GM12874 (cell line): ENCODE measurements around the gene SLC38A1.

Source experiments
- TF ChIP-seq, protein P1 (sequence below): IDR thresholded peaks from 2 replicates; pipeline ENCODE4 v1.5.1; 2011; ENCODE audit warnings: low read depth, mild to moderate bottlenecking, control low read depth, low read length, moderate library complexity; ENCODE audit not compliant: insufficient read depth

SLC38A1 gene

DNA sequence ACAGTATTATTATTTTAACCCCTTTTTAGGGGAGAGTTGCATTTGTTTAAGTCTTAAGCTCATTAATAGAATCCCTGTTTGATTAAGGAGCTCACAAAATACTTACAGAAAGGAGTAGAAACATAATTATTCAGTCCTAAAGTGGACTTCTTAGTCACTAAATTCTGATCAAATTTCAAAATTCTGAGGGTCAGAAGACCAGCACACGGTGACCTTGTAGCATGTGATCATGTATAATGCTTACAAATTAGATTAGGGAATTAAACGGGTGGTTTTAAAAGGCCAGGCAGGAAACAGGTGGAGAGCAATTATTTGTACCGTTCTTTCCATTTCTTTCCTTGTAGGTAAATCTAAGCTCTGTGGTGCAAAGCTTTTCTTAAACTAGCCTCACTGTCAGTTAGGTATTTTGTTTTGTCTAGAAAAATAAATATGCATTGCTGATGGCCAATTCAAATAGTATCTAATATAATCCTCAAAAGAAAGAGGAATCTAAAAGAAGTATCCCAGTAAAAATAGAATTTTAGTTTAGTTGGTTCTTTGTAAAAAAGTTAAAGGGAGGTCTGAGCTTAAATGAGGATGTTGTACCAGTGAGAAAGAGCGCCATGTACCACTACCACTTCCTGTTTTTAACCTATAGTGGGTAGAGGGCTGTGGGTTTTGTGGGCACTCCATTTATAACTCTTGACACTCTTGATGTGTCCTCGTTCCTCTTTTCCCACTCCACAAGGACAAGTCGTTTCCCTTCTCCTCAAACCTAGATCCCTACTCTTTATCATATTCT lies 51.1 kb downstream of the SLC38A1 start:
- TF ChIP-seq, protein P1, sequence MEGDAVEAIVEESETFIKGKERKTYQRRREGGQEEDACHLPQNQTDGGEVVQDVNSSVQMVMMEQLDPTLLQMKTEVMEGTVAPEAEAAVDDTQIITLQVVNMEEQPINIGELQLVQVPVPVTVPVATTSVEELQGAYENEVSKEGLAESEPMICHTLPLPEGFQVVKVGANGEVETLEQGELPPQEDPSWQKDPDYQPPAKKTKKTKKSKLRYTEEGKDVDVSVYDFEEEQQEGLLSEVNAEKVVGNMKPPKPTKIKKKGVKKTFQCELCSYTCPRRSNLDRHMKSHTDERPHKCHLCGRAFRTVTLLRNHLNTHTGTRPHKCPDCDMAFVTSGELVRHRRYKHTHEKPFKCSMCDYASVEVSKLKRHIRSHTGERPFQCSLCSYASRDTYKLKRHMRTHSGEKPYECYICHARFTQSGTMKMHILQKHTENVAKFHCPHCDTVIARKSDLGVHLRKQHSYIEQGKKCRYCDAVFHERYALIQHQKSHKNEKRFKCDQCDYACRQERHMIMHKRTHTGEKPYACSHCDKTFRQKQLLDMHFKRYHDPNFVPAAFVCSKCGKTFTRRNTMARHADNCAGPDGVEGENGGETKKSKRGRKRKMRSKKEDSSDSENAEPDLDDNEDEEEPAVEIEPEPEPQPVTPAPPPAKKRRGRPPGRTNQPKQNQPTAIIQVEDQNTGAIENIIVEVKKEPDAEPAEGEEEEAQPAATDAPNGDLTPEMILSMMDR = no peak

DNA sequence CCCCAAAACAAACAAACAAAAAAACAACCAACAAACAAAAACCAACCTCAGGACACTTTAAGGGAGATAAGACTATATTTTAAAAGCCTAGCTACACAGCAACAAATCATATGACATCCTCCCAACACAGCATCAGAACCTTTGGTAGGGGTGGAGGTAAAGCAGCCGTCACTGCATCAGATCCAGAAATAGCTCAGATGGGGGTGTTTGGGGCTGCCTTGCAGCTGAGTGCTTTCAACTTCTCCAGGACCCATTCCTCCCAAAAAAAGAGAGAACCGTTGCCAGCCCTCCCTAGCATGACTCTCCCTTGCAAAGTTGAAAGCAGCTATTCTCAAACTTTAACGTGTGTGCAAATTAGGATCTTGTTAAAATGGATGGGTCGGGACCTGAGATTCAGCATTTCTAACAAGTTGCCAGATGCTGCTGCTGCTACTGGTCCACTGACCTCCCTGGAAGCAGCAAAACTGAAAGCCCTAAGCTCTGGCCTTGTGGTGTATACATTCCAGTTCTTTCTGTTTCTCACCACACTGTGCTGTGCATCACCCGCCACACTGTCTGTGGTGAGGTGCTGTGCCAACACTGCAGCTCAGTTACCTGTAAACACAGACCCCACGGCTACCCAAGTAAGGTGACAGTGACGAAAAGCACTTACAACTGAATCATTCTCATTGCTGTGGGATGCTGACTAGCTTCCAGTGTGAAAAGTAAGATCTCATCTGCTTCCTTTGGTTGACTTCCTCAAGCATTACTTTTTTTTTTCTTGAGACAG lies 54.0 kb downstream of the SLC38A1 start:
- TF ChIP-seq, protein P1 = no peak

DNA sequence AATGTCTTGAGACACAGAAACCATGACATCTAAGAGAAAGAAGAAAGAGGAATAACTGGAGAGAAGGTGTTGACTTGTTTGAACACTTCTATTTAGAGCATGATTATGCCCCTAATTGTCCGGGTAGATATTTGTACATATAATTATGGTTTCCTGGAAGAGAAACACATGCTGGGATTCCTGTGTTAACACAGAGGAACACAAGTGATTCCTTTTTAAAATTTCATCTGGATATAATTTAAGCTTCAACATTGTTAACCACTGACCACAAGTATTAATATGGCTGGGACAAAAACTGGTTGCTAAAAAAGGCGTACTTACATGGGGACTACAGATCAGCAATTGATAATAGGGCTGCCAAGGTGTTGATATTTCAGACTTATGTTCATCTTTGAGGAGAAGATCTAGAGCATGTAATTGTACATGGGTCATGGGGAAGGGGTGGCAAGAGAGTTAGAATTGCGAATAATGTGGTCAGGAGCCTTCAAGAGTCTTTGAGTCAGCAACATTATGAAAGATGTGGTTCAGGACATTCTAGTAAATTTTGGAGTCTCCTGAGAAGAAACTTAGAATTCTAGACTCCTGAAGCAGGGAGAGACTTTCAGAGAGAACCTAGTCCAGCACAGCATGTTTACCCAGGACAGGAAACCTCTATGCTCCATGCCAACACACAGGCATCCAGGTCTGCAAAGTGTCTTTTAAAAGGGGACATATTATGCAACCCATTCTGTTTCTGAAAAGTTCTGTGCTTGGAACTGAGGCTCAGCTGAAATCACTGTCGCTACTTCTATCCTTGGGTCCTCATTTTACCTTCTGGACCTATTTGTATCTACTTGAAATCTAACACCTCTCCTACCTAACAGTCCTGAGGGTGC lies 56.5 kb downstream of the SLC38A1 start:
- TF ChIP-seq, protein P1 = no peak

DNA sequence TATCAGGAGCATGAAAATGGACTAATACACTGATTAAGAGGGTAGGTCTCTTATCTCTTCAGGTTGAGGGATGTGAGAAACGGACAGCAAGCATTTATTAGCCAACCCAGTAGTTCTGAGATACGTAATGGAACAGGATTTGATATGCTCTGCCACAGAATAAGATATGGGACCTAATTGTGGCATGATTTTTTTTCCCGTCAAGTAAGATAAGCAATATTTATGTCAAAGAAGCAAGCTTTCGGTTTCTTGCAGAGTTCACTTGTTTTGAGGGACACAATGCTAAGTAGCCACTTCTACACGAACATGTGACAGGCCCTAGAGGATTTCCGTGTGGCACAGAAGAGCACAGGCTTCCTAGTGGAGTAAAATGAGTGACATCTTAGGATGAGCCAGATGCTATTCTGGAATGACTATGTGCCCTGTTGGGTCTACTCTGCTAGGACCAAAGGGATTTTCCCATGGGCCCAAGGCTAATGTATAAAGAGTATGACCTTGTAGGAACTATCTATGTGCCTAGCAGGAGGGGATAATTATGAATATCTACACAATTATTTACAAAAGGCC lies 57.9 kb downstream of the SLC38A1 start:
- TF ChIP-seq, protein P1 = no peak

DNA sequence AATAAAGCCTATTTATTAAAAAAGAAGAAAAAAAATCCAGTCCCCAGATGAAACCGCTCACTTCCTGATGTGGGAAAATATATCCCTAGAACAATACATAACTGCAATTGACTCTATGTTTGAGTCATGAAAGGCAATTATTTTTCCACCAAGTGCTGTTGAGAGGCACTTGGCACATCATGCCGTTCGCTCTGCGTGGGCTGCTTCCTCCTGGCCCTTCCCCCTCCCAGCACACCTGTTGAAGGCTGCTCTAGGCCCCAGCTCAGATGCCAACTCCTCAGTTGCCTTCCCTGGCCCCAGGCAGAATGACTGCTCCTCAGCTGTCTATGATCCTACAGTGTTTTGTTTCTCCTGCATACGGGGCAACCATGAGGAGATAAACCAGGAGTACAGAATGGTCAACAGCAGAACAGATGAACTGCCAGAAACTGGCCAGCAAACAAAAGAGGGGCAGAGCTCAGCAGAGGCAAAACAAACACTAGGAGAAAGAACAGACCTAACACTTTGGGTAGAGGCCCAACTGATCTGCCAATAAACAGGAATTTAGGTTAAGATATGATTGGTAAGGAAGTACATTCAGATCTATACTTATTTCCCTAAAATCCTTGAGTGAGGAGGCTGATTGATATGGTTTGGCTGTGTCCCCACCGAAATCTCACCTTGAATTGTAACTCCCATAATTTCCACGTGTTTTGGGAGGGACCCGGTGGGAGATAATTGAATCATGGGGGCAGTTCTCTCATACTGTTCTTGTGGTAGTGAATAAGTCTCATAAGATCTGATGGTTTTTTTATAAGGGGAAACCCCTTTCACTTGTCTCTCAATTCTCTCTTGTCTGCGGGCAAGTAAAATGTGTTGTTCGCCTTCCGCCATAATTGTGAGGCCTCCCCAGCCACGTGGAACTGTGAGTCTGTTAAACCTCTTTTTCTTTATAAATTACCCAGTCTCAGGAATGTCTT lies 58.6 kb downstream of the SLC38A1 start:
- TF ChIP-seq, protein P1 = no peak

DNA sequence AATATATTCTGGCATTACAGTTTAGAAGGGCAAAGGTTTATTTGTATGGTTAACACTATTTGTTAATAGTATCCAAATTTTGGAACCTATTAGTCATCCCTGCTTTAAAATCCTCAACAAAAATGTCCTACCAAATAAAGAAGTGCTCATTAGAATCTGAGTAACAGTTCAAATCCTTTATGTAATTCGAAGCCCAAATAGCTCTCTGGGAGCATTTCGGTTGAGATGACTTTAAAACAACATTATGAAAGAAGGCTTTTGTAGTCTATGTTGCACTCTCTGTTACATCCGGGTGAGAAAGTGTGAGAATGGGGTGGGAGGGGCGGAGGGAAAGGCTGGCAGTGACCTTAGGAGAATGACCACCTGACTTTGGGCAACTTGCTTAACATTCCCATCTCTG lies 59.7 kb downstream of the SLC38A1 start:
- TF ChIP-seq, protein P1 = no peak
